Keratinocyte (primary cell): ENCODE results near the gene PFAS. TPM values are rescaled to one million over a fixed set of nuclear protein-coding genes. Genes with fewer than 3 reads are reported as not detected.
"Not testable (repeated sequence)": the region's sequence is repeated elsewhere in the genome, so short reads cannot be mapped to it uniquely, and the experiment has no call there.

Source experiments
- DNase-seq: peaks from one replicate; pipeline ENCODE4 v3.0.0-alpha.2; 2011; ENCODE audit warnings: low read depth, missing footprints, low spot score
- FAIRE-seq: peaks from 2 replicates; lab custom pipeline; 2011; peaks lifted over from hg19 to GRCh38; lab: Jason Lieb, UNC
- H2AFZ ChIP-seq: 2 replicates; pipeline ENCODE4 v1.6.0; 2012; ENCODE audit warnings: low read length, control low read depth, inconsistent platforms; ENCODE audit not compliant: control insufficient read depth
- H3K27ac ChIP-seq: 2 replicates; pipeline ENCODE4 v1.5.1; 2011; ENCODE audit warnings: low read length; ENCODE audit not compliant: control insufficient read depth, insufficient read depth
- H3K27me3 ChIP-seq: 3 replicates; pipeline ENCODE4 v1.6.0; 2011; ENCODE audit warnings: low read length; ENCODE audit not compliant: control insufficient read depth, insufficient read depth; ENCODE audit errors: extremely low read depth
- H3K36me3 ChIP-seq, 2 experiments: 2 replicates in 1 of 2; 3 replicates in 1 of 2; pipeline ENCODE4 v1.5.1; 2011; ENCODE audit warnings: low read length in 2 of 2, mild to moderate bottlenecking in 1 of 2; ENCODE audit not compliant: control insufficient read depth in 2 of 2, insufficient read depth in 2 of 2; ENCODE audit errors: extremely low read depth in 1 of 2
- H3K4me1 ChIP-seq: 3 replicates; pipeline ENCODE4 v1.5.1; 2011; ENCODE audit warnings: low read length; ENCODE audit not compliant: control insufficient read depth, insufficient read depth; ENCODE audit errors: extremely low read depth
- H3K4me2 ChIP-seq: 3 replicates; pipeline ENCODE4 v1.6.0; 2011; ENCODE audit warnings: low read depth, low read length; ENCODE audit not compliant: control insufficient read depth, insufficient read depth; ENCODE audit errors: extremely low read depth
- H3K4me3 ChIP-seq, 3 experiments: fragments of 200-600 bp in 1 of 3; sonication (generic) in 1 of 3; 2 replicates in 2 of 3; 3 replicates in 1 of 3; pipeline ENCODE4 v1.5.1; 2011 to 2016; ENCODE audit warnings: low read length in 3 of 3, mild to moderate bottlenecking in 3 of 3, control low read depth in 2 of 3, inconsistent platforms in 1 of 3, low read depth in 1 of 3, mixed read lengths in 1 of 3, mixed run types in 1 of 3, moderate library complexity in 1 of 3; ENCODE audit not compliant: control insufficient read depth in 2 of 3, insufficient read depth in 2 of 3; ENCODE audit errors: extremely low read depth in 1 of 3
- H3K79me2 ChIP-seq: 2 replicates; pipeline ENCODE4 v1.6.0; 2012; ENCODE audit warnings: low read length; ENCODE audit not compliant: control insufficient read depth, insufficient read depth
- H3K9ac ChIP-seq: 3 replicates; pipeline ENCODE4 v1.6.0; 2011; ENCODE audit warnings: low read length; ENCODE audit not compliant: control insufficient read depth, insufficient read depth; ENCODE audit errors: extremely low read depth
- H3K9me1 ChIP-seq: 3 replicates; pipeline ENCODE4 v1.6.0; 2011; ENCODE audit warnings: low read length; ENCODE audit not compliant: control insufficient read depth, insufficient read depth; ENCODE audit errors: extremely low read depth
- H3K9me3 ChIP-seq: 2 replicates; pipeline ENCODE4 v1.5.1; 2012; ENCODE audit warnings: low read depth, low read length; ENCODE audit not compliant: control insufficient read depth
- H4K20me1 ChIP-seq: 3 replicates; pipeline ENCODE4 v1.6.0; 2011; ENCODE audit warnings: low read length; ENCODE audit not compliant: control insufficient read depth, insufficient read depth; ENCODE audit errors: extremely low read depth
- CTCF ChIP-seq, 3 experiments: IDR thresholded peaks in 1 of 3; conservative IDR thresholded peaks in 1 of 3; optimal IDR thresholded peaks in 1 of 3; 2 replicates in 2 of 3; 3 replicates in 1 of 3; pipeline versions ENCODE3 to v1.5.1; 2011; ENCODE audit warnings: low read length in 3 of 3, mild to moderate bottlenecking in 3 of 3, moderate library complexity in 2 of 3, control low read depth in 1 of 3, inconsistent platforms in 1 of 3; ENCODE audit not compliant: insufficient read depth in 2 of 3; ENCODE audit errors: extremely low read depth in 1 of 3
- EZH2 ChIP-seq: IDR thresholded peaks from one replicate; pipeline ENCODE4 v1.6.1; 2012; ENCODE audit warnings: inconsistent platforms, mild to moderate bottlenecking, low read length, moderate library complexity
- dilution Hi-C: fragments of 300-500 bp; cut with MboI; formaldehyde crosslinking; loops from one replicate; pipeline ENCODE4 v1.7.0; 2020; ENCODE audit warnings: low sequenced_read_pairs; ENCODE audit not compliant: extremely low pct_ligation_motif_present
- polyA plus RNA-seq, 5 experiments: library from polyadenylated mRNA; depleted of rRNA in 3 of 5; stranded (reverse) in 3 of 5; stranded (forward) in 1 of 5; unstranded in 1 of 5; fragments of >200 nt; gene quantifications; 1 replicate in 1 of 5; 2 replicates in 3 of 5; 3 replicates in 1 of 5; pipeline versions ENCODE4 v1.2.1 to v1.2.3, GENCODE V29; 2011 to 2012; ENCODE audit warnings: missing spikeins in 2 of 5, low read depth in 1 of 5, low replicate concordance in 1 of 5

PFAS gene
- polyA plus RNA-seq, 1 donor (not counting 4 experiments of a cell fraction or from before 2014, with no cell fraction given) = 14.1 TPM

- no peak for DNase-seq
- Histone ChIP-seq H4K20me1 (no peaks in the 10 kb centered on the region), H3K79me2 (peaks cover 53% of the 10 kb centered on the region), H3K36me3 (peaks cover 6 to 12% of the 10 kb centered on the region in 2 experiments), H3K27ac (peak overlapping the region; percentile 96), H2AFZ (peak overlapping the region; percentile 87), H3K4me2 (peak overlapping the region; percentile 94), H3K4me3 (peak overlapping the region; percentile 61 to 98 (median 87)), H3K9ac (peak overlapping the region; percentile 97), H3K9me1 (no peaks in the 10 kb centered on the region), H3K9me3 (no peaks in the 10 kb centered on the region), H3K4me1 (peaks cover 9% of the 10 kb centered on the region), H3K27me3 (no peaks in the 10 kb centered on the region)
- no peak for TF ChIP-seq CTCF (optimal IDR thresholded peaks at IDR 0.05 in 1 of 3, IDR thresholded peaks at IDR 0.05 in 1 of 3, conservative IDR thresholded peaks at IDR 0.05 in 1 of 3; ENCODE audit: extremely low read depth in 1 of 3, insufficient read depth in 2 of 3, low read length in 3 of 3)
- TF ChIP-seq EZH2 = no peak
- dilution Hi-C loops = no loop called here
- peak; percentile 23 for FAIRE-seq
These were observed 772 bp downstream of the PFAS start for GRCh38 chr17:8249621-8250500.

- dilution Hi-C loops, H3K4me2 ChIP-seq, DNase-seq, H3K27ac ChIP-seq, FAIRE-seq, H4K20me1 ChIP-seq, H3K4me3 ChIP-seq, H3K9me1 ChIP-seq, H3K4me1 ChIP-seq, H2AFZ ChIP-seq, H3K9me3 ChIP-seq, H3K9ac ChIP-seq, H3K27me3 ChIP-seq: not testable (repeated sequence)
- Histone ChIP-seq H3K79me2 (peaks cover 40% of the 10 kb centered on the region), H3K36me3 (peaks cover 13 to 16% of the 10 kb centered on the region in 2 experiments)
These were observed 2.3 kb downstream of the PFAS start for GRCh38 chr17:8251411-8251810.
